Panc1 (cell line): Measurements from ENCODE around the gene SHC3. TPM values are rescaled to one million over a fixed set of nuclear protein-coding genes. Genes with fewer than 3 reads are reported as not detected.

Source experiments
- ATAC-seq: fragments of 200-7000 bp; cut with Tn5 transposase; 2 replicates; pipeline ENCODE4 v1.9.1; 2020; ENCODE audit warnings: mild to moderate bottlenecking, moderate library complexity
- BruUV-seq: library from RNA; stranded (reverse); fragments of 400-500 nt; replicated peaks from 2 replicates; lab custom pipeline; 2021; lab: Mats Ljungman, UMichigan
- CTCF ChIA-PET: fragments of 300-600 bp; sonication (Branson Sonifier 250); formaldehyde crosslinking; loops from one replicate; lab custom pipeline; 2022; ENCODE audit warnings: antibody characterized with exemption; lab: Charles Lee
- POLR2A ChIA-PET: fragments of 300-600 bp; sonication (Branson Sonifier 250); formaldehyde crosslinking; loops from one replicate; lab custom pipeline; 2022; ENCODE audit warnings: antibody characterized with exemption; lab: Charles Lee
- DNase-seq: peaks from one replicate; pipeline ENCODE4 v3.0.0-alpha.2; 2010; ENCODE audit warnings: low read depth, low spot score
- H3K27ac ChIP-seq: 2 replicates; pipeline ENCODE4 v1.5.1; 2011; ENCODE audit warnings: mild to moderate bottlenecking, low read length, inconsistent platforms
- H3K27me3 ChIP-seq: fragments of 200-500 bp; sonication (Bioruptor generic); 2 replicates; pipeline ENCODE4 v1.6.0; 2014; ENCODE audit warnings: low read length, inconsistent platforms; ENCODE audit not compliant: control insufficient read depth, insufficient read depth
- H3K36me3 ChIP-seq: fragments of 200-500 bp; sonication (Bioruptor generic); 2 replicates; pipeline ENCODE4 v1.5.1; 2014; ENCODE audit warnings: inconsistent platforms, mild to moderate bottlenecking, low read length, moderate library complexity; ENCODE audit not compliant: control insufficient read depth, insufficient read depth
- H3K4me1 ChIP-seq: 2 replicates; pipeline ENCODE4 v1.5.1; 2011; ENCODE audit warnings: inconsistent platforms, mild to moderate bottlenecking, low read length, moderate library complexity; ENCODE audit not compliant: control insufficient read depth, insufficient read depth
- H3K4me3 ChIP-seq, 2 experiments: 2 replicates each; pipeline ENCODE4 v1.5.1; 2011 to 2012; ENCODE audit warnings: low read depth in 2 of 2, low read length in 2 of 2, mild to moderate bottlenecking in 2 of 2, inconsistent platforms in 1 of 2, moderate library complexity in 1 of 2
- H3K9me3 ChIP-seq: fragments of 200-500 bp; sonication (Bioruptor generic); 2 replicates; pipeline ENCODE4 v1.5.1; 2014; ENCODE audit warnings: low read depth, mild to moderate bottlenecking, inconsistent platforms, low read length, moderate library complexity; ENCODE audit not compliant: control insufficient read depth, insufficient read depth
- CTCF ChIP-seq: fragments of 450-650 bp; IDR thresholded peaks from 2 replicates; pipeline ENCODE4 v1.5.1; 2017; ENCODE audit warnings: mild to moderate bottlenecking
- POLR2AphosphoS5 ChIP-seq: IDR thresholded peaks from 2 replicates; pipeline ENCODE4 v1.6.1; 2012; ENCODE audit warnings: mild to moderate bottlenecking, low read depth, low read length, moderate library complexity
- SIN3A ChIP-seq: IDR thresholded peaks from 2 replicates; pipeline ENCODE4 v1.6.1; 2012; ENCODE audit warnings: low read depth, mild to moderate bottlenecking, low read length, moderate library complexity, borderline replicate concordance; ENCODE audit not compliant: insufficient read depth
- TCF7L2 ChIP-seq: IDR thresholded peaks from 2 replicates; pipeline ENCODE4 v1.6.1; 2011; ENCODE audit warnings: mild to moderate bottlenecking, low read depth, low read length, inconsistent platforms
- in situ Hi-C: cut with HindIII; loops from 2 replicates; pipeline ENCODE4 v1.10.0; 2016; ENCODE audit warnings: low sequenced_read_pairs, low pct_unique_long_range_greater_than_20kb
- intact Hi-C: fragments of 100-400 bp; cut with micrococcal nuclease; formaldehyde crosslinking; loops from one replicate; pipeline ENCODE4 v1.10.0; 2022; ENCODE audit not compliant: unreplicated experiment
- total RNA-seq: library from RNA; stranded (reverse); gene quantifications from one replicate; pipeline ENCODE4 v1.2.1, GENCODE V29; 2021; ENCODE audit not compliant: unreplicated experiment
- TF ChIP-seq, protein P1 (sequence below), 2 experiments: IDR thresholded peaks; 2 replicates each; pipeline ENCODE4 v1.6.1; 2011 to 2012; ENCODE audit warnings: low read depth in 2 of 2, control low read depth in 1 of 2, low read length in 1 of 2, mild to moderate bottlenecking in 1 of 2, moderate library complexity in 1 of 2; ENCODE audit not compliant: insufficient read depth in 1 of 2

Gene SHC3
- total RNA-seq, 1 experiment from 2014 or later = 1.7 TPM

GRCh38 chr9:89014153-89014552 lies 164.5 kb downstream of the SHC3 start:
- Histone ChIP-seq H3K27ac (no peak overlapping the region), H3K4me3 (no peak overlapping the region), H3K4me1 (no peaks in the 10 kb centered on the region), H3K9me3 (no peaks in the 10 kb centered on the region), H3K27me3 (no peaks in the 10 kb centered on the region), H3K36me3 (no peaks in the 10 kb centered on the region)
- no TSS peak for BruUV-seq
- POLR2A ChIA-PET = no interaction called here
- CTCF ChIA-PET = no interaction called here
- TF ChIP-seq TCF7L2 = no peak
- TF ChIP-seq SIN3A = no peak
- TF ChIP-seq POLR2AphosphoS5 = no peak
- TF ChIP-seq, protein P1, sequence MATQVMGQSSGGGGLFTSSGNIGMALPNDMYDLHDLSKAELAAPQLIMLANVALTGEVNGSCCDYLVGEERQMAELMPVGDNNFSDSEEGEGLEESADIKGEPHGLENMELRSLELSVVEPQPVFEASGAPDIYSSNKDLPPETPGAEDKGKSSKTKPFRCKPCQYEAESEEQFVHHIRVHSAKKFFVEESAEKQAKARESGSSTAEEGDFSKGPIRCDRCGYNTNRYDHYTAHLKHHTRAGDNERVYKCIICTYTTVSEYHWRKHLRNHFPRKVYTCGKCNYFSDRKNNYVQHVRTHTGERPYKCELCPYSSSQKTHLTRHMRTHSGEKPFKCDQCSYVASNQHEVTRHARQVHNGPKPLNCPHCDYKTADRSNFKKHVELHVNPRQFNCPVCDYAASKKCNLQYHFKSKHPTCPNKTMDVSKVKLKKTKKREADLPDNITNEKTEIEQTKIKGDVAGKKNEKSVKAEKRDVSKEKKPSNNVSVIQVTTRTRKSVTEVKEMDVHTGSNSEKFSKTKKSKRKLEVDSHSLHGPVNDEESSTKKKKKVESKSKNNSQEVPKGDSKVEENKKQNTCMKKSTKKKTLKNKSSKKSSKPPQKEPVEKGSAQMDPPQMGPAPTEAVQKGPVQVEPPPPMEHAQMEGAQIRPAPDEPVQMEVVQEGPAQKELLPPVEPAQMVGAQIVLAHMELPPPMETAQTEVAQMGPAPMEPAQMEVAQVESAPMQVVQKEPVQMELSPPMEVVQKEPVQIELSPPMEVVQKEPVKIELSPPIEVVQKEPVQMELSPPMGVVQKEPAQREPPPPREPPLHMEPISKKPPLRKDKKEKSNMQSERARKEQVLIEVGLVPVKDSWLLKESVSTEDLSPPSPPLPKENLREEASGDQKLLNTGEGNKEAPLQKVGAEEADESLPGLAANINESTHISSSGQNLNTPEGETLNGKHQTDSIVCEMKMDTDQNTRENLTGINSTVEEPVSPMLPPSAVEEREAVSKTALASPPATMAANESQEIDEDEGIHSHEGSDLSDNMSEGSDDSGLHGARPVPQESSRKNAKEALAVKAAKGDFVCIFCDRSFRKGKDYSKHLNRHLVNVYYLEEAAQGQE (IDR thresholded peaks at IDR 0.05; ENCODE audit: insufficient read depth in 1 of 2, low read depth in 2 of 2, low read length in 1 of 2) = no peak
- in situ Hi-C loops = no loop called here
- intact Hi-C loops = no loop called here
- ATAC-seq (no peak), DNase-seq (no peak)

DNA sequence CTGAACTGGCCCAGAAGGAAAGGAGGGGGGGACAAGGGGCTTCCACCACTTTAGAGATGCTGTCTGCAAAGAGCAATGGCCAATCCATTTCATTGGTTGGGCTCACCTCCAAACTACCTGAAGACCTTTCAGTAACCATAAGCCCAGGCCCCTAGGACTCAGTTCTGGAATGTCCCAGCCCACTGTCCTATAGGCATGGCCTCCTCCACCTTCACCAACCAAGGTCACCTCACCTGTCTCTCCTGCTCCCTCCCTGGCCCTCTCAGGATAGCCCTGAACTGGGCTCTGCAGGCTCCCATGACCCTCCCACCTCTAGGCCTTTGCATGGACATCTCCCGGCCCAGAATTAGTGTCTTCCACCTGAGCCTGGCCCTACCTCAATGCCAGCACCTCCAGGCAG lies 165.0 kb downstream of the SHC3 start:
- no peak overlapping the region for H3K4me3 ChIP-seq
- no peaks in the 10 kb centered on the region for H3K36me3 ChIP-seq
- no peaks in the 10 kb centered on the region for H3K4me1 ChIP-seq
- BruUV-seq = no TSS peak
- no peaks in the 10 kb centered on the region for H3K9me3 ChIP-seq
- no peaks in the 10 kb centered on the region for H3K27me3 ChIP-seq
- no peak for DNase-seq
- CTCF ChIA-PET = no interaction called here
- POLR2A ChIA-PET = no interaction called here
- no peak for ATAC-seq
- no peak overlapping the region for H3K27ac ChIP-seq
- TF ChIP-seq SIN3A = no peak
- no peak for TF ChIP-seq TCF7L2
- TF ChIP-seq, protein P1 (IDR thresholded peaks at IDR 0.05; ENCODE audit: insufficient read depth in 1 of 2, low read depth in 2 of 2, low read length in 1 of 2) = no peak
- TF ChIP-seq CTCF = no peak
- TF ChIP-seq POLR2AphosphoS5 = no peak
- intact Hi-C loops (no loop called here), in situ Hi-C loops (no loop called here)
